Measurements from ENCODE around the gene LLCFC1.

LLCFC1 gene

GRCh38 chr7:142961595-142961972, 22.3 kb downstream of the LLCFC1 start:
- Histone ChIP-seq H3K36me3 (no peaks in the 10 kb centered on the region), H3K27me3 (peaks cover 18% of the 10 kb centered on the region), H3K9me3 (no peaks in the 10 kb centered on the region), H3K4me1 (ENCODE audit: control insufficient read depth in 1 of 2, insufficient read depth in 1 of 2, low read depth in 1 of 2, low read length in 1 of 2) (no peaks in the 10 kb centered on the region), H3K27ac (no peak overlapping the region), H3K4me3 (ENCODE audit: low read depth in 1 of 2, low read length in 1 of 2) (no peak overlapping the region)
- no peak for TF ChIP-seq CTCF (IDR thresholded peaks at IDR 0.05)

- Histone ChIP-seq H3K4me1 (ENCODE audit: control insufficient read depth in 1 of 2, insufficient read depth in 1 of 2, low read depth in 1 of 2, low read length in 1 of 2) (no peaks in the 10 kb centered on the region), H3K27me3 (peaks cover 18% of the 10 kb centered on the region), H3K36me3 (no peaks in the 10 kb centered on the region), H3K4me3 (ENCODE audit: low read depth in 1 of 2, low read length in 1 of 2) (no peak within 1 kb of the TSS), H3K27ac (no peak within 1 kb of the TSS), H3K9me3 (no peaks in the 10 kb centered on the region)
- TF ChIP-seq CTCF (IDR thresholded peaks at IDR 0.05): no peak
Observed at GRCh38 chr7:142961973-142962926, 23.0 kb downstream of the LLCFC1 start, which contains the start of gene KEL. Gene KEL, minus strand, starts transcription at chr7:142962363. Its CDS starts 157 bp downstream, at chr7:142962206.

- no peaks in the 10 kb centered on the region for H3K9me3 ChIP-seq
- H3K27ac ChIP-seq: no peak overlapping the region
- no peak overlapping the region for H3K4me3 ChIP-seq (ENCODE audit: low read depth in 1 of 2, low read length in 1 of 2)
- no peaks in the 10 kb centered on the region for H3K4me1 ChIP-seq (ENCODE audit: control insufficient read depth in 1 of 2, insufficient read depth in 1 of 2, low read depth in 1 of 2, low read length in 1 of 2)
- no peaks in the 10 kb centered on the region for H3K36me3 ChIP-seq
- no peak for TF ChIP-seq CTCF (IDR thresholded peaks at IDR 0.05)
- H3K27me3 ChIP-seq: peaks cover 18% of the 10 kb centered on the region
Observed at GRCh38 chr7:142962991-142963390, 23.7 kb downstream of the LLCFC1 start.

- no peak overlapping the region for H3K4me3 ChIP-seq (ENCODE audit: low read depth in 1 of 2, low read length in 1 of 2)
- H3K9me3 ChIP-seq: no peaks in the 10 kb centered on the region
- no peaks in the 10 kb centered on the region for H3K4me1 ChIP-seq (ENCODE audit: control insufficient read depth in 1 of 2, insufficient read depth in 1 of 2, low read depth in 1 of 2, low read length in 1 of 2)
- peaks cover 8% of the 10 kb centered on the region for H3K27me3 ChIP-seq
- H3K27ac ChIP-seq: no peak overlapping the region
- no peak for TF ChIP-seq CTCF (IDR thresholded peaks at IDR 0.05)
- no peaks in the 10 kb centered on the region for H3K36me3 ChIP-seq
Observed at GRCh38 chr7:142963993-142964392, 24.7 kb downstream of the LLCFC1 start.

GRCh38 chr7:142964502-142965246, 25.4 kb downstream of the LLCFC1 start:
- Histone ChIP-seq H3K9me3 (no peaks in the 10 kb centered on the region), H3K4me1 (ENCODE audit: control insufficient read depth in 1 of 2, insufficient read depth in 1 of 2, low read depth in 1 of 2, low read length in 1 of 2) (no peaks in the 10 kb centered on the region), H3K36me3 (no peaks in the 10 kb centered on the region), H3K27me3 (peaks cover 1% of the 10 kb centered on the region), H3K4me3 (ENCODE audit: low read depth in 1 of 2, low read length in 1 of 2) (no peak overlapping the region), H3K27ac (no peak overlapping the region)
- no peak for TF ChIP-seq CTCF (IDR thresholded peaks at IDR 0.05)

Measured in neutrophil (primary cell).